HG02870 (cell line): ENCODE results near the gene ACTN1.

Experiments used
- ATAC-seq: cut with Tn5 transposase; IDR thresholded peaks from one replicate; pipeline ENCODE4 v1.9.1; 2021; ENCODE audit warnings: mild to moderate bottlenecking, moderate library complexity; ENCODE audit not compliant: unreplicated experiment

Gene ACTN1

GRCh38 chr14:68891851-68892660 is 87.0 kb downstream of the ACTN1 start:
- ATAC-seq, result no peak

- no peak for ATAC-seq
These were observed 88.8 kb downstream of the ACTN1 start for GRCh38 chr14:68890173-68890931.

DNA sequence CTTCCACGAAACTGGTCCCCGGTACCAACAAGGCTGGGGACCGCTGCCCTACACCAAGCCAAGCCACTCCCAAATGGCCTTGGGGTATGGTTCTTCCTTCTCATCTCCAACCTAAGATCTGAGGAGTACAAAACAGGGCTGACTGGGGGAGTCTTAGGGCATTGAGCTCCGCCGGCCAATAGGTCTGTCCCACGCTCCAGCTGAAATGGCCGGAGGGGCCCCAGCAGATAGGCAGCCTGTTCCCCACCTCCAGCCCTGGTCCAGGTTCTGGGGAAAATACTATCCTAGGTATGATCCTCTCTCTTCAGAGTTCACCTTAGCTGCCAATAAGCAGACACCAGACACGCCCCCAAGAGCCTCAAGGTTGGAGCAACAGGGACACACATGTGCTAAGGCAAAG is 90.2 kb downstream of the ACTN1 start:
- no peak for ATAC-seq

GRCh38 chr14:68888025-68888850 is 90.9 kb downstream of the ACTN1 start:
- ATAC-seq, result no peak

- no peak for ATAC-seq
These were observed 93.0 kb downstream of the ACTN1 start for GRCh38 chr14:68886109-68886434.

DNA sequence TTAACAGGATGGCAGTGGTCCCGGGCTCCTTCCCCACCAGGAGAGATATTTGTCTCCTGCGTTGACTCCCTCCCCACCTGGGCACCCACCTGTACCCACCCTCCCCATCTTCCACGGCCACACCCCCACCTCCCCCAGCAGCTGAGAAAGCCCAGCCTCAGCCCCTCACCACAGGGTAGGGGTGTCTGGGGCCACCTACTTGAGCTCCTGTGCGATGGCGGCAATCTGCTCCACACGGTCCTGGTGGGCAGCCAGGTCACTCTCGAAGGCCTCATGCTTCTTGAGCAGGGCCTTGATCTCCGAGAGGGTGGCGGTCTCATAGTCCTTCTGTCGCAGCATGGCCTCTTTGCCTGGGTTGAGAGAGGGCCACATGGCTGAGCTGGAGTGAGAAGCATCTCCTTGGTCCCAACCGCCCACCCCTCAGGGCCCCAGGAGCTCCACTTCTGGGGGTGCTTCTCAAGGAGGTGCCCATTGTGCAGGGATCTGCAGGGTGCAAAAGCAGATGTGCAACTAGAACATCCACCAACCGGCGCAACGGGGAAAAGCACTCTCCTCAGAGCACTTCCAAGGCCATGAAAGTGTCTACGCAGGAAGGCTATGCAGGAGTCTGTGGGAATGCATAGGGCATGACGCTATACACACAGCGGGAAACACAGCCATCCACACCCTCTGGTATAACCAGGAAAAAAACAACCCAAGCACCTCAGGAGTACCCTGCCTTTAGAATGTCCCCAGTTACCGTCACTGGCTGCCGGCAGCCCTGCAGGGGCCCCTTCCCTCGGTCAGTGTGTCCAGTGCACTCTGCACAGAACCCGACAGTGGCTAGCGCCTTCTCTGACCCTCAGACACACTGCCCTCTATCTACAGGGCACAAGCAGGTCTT is 93.6 kb downstream of the ACTN1 start:
- ATAC-seq, result no peak

DNA sequence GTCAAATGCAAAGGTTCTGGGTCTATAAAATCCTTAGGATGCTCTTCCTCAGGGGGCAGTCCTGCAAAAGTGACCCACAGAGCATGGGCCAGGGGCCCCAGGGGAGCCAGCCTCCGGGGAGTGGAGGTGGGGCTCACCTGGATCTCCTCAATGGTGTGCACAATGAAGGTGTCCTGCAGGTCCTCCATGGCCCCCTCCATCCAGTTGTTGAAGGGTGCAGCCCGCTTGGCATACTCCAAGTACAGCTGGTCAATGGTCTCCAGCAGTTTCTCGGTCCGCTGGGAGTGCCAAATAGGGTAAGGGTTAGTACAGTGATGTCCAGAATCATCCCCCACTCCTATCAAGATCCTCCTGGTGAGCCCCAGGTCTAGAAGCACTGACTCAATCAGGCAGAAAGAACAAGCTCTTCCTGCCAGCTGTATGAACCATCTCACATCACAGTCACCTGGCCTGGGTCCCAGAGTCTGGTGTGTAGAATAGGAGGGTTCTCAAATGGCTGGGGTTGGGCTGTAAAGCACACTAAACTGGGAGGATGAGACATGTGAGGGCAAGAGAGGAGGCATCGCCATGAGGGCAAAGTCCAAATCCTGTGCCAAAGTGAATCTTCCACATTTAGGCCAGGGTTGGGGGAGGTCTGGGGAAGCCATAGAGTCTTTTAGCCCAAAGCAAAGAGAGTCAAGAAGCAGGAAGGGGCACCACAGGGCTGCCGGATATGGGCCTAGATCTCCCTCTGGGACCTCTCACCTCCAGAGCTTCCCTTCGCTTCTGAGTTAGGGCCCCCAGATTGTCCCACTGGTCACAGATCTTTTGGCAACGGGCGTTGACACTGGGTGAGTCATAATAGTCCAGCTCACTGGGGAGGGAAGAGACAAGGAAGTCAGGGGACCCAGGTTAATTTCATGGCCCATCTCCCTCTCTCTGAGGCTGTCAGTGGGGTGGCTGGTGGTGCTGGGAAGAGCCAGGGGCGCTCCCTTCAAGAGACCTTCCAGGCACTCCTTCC is 94.8 kb downstream of the ACTN1 start:
- no peak for ATAC-seq

- ATAC-seq, result no peak
These were observed 96.9 kb downstream of the ACTN1 start for GRCh38 chr14:68882235-68882634.

GRCh38 chr14:68881396-68881795 is 97.7 kb downstream of the ACTN1 start:
- no peak for ATAC-seq

DNA sequence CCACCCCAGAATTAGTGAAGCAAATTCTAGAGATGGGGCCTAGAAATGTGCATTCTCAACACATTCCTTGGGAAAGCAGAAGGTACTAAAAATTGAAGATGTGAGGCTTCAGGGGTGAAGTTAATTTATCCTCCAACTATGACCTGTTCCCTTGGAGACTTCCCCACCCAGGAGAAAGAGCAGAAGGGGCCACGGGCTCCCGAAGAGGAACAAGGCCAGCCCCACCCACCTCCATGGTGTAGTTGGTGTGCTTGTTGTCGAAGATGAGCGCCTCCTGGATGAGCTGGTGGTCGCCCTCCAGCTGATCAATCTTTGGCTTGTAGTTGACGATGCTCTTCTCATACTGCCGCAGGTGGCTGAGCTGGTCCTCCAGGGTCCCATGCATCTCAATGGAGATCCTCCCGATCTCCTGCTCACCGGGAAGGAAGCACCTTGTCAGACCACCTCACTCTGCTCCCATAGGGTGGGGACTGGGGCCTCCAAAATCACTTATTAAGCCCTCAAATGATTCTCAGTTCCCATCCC is 98.5 kb downstream of the ACTN1 start:
- no peak for ATAC-seq

DNA sequence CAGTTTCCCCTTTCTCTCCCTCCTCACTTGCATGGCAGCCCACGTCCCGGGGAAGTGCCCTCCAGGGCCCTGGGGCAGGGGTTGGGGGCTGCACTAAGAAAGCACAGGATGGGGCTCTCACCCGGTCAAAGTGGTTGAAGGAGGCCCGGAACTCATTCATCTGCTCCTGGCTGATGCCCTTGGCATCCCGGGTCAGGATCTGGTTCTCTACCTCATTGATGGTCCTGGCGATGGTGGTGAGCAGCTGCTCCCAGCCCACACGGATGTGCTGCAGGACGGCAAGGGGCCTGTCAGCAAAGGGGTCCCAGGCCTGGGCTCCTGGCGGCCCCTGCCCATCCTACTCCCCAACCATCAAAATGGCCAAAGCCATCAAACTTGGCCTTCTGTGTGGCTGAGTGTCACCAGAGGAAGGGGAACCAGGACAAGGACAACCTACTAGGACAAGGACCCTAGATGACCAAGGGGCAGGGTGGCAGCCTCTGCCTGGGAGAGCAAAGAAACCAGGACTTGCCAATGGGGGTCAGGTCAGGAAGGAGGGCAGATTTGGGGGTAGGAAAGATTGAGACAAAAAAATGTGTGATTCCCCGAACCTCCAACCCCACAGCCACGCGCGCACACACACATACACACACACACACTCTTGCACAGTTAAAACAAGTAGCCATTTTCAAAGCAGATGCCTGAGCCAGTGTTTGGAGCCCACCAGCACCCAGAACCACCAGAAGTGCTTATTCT is 99.1 kb downstream of the ACTN1 start:
- no peak for ATAC-seq

GRCh38 chr14:68879321-68879781 is 99.8 kb downstream of the ACTN1 start:
- ATAC-seq, result no peak

DNA sequence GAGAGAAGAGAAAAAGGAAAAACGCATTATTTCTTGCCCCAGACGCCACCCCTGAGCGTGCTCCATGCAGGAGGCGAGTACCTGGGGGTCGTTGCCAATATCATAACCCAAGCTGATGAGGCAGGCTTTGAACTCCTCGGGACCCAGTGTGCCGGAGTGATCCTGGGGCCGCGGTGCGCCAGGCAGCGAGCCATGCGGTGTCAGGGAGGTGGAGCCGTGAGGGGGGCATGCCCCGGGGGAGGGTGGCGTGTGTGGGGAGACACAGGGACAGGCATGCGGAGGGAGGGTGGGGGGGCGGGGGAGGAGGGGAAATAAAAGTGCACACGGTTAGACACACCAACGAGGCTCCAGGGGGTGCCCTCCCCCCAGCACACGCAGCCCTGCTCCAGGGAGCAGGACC is 100.2 kb downstream of the ACTN1 start:
- no peak for ATAC-seq

DNA sequence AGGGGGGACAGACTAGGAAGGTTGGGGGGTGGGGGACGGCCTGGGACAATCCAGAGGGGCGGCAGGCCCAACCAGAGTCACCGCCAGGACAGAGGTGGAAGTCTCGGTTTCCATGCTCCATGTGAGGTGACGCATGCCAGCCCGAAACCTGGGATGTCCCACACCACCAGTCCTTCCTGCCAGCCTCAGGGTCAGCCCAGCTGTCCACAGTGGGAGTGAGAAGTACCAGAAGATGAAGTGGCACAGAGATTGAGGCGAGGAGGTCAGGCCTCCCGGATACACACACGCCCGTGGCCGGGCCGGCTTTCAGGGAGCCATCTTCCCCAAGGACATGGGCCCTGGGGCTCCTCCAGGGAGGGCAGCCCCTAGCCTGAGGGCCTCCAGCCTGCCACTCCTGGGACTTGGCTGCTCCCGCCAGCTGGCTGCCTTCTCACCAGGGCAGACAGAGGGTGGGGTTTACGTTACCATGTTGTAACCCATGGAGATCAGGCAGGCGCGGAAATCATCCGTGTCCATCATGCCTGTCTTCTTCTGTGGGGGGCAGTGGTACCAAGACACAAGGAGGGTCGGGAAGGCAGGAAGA is 101.0 kb downstream of the ACTN1 start:
- no peak for ATAC-seq

DNA sequence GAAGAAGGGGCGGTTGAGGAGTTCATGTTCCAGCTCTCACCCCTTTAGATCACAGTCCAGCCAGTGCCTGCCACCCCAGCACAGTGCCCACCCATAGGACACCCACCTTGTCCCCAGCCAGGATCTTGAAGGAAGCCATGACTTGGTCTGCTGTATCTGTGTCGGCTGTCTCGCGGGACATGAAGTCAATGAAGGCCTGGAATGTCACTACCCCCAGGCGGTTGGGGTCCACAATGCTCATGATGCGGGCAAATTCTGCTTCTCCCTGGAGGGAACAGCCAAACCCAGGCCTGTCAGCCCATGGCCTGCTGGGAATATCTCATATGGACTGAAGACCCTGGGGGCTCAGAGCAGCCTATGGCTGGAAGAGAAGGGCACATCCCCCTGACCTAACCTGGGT is 102.1 kb downstream of the ACTN1 start:
- ATAC-seq, result no peak

- no peak for ATAC-seq
These were observed 104.4 kb downstream of the ACTN1 start for GRCh38 chr14:68874746-68875155.

DNA sequence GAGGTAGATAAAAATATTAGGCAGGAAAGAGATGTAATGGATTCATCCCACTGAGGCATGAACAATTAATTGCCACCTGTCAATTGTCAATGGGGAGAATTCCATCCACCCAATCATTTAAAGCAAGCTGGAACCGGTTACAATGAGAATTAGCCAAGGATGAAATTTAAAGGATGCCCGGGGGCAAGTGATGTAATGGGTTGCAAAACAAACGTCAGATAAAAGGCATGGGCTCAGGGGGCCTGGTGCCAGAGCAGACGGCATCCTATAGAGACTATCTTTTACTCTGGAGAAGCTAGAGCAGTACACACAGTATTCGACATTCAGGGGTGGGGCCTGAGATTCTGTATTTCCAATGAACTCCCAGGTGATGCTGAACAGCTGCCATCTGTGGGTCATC is 105.7 kb downstream of the ACTN1 start:
- no peak for ATAC-seq

- ATAC-seq, result no peak
These were observed 107.7 kb downstream of the ACTN1 start for GRCh38 chr14:68871392-68871791.
